NCI-H2107 treated with DMSO at 0.1 percent for 48 hours (cell line): ENCODE data around the gene FMNL2.
A peak's percentile ranks its signal among the peaks of the same experiment; 100 is the strongest.

Experiments used
- DNase-seq: peaks from one replicate; lab custom pipeline; 2025; ENCODE audit not compliant: unreplicated experiment; lab: John Stamatoyannopoulos, UW

The FMNL2 gene

GRCh38 chr2:152632736-152633135, 297.8 kb downstream of the FMNL2 start:
- DNase-seq: no peak

- DNase-seq: no peak
Measured at GRCh38 chr2:152635635-152636298, 300.8 kb downstream of the FMNL2 start.

GRCh38 chr2:152637251-152637650, 302.3 kb downstream of the FMNL2 start:
- no peak for DNase-seq

GRCh38 chr2:152638056-152638455, 303.1 kb downstream of the FMNL2 start:
- DNase-seq: no peak

GRCh38 chr2:152638590-152638989, 303.6 kb downstream of the FMNL2 start:
- no peak for DNase-seq

GRCh38 chr2:152644189-152644873, 309.4 kb downstream of the FMNL2 start:
- DNase-seq: no peak

- no peak for DNase-seq
Measured at GRCh38 chr2:152646264-152646663, 311.3 kb downstream of the FMNL2 start.

- no peak for DNase-seq
Measured at GRCh38 chr2:152646775-152647174, 311.8 kb downstream of the FMNL2 start.

GRCh38 chr2:152647552-152647951, 312.6 kb downstream of the FMNL2 start:
- DNase-seq: peak; percentile 42

- DNase-seq: no peak
Measured at GRCh38 chr2:152648336-152648735, 313.4 kb downstream of the FMNL2 start.

- DNase-seq: no peak
Measured at GRCh38 chr2:152649997-152650396, 315.0 kb downstream of the FMNL2 start.

- no peak for DNase-seq
Measured at GRCh38 chr2:152650768-152651371, 315.9 kb downstream of the FMNL2 start.

GRCh38 chr2:152651834-152652233, 316.9 kb downstream of the FMNL2 start:
- DNase-seq: no peak

- no peak for DNase-seq
Measured at GRCh38 chr2:152655880-152656279, 320.9 kb downstream of the FMNL2 start.

GRCh38 chr2:152657043-152657442, 322.1 kb downstream of the FMNL2 start:
- DNase-seq: no peak

GRCh38 chr2:152658221-152658620, 323.2 kb downstream of the FMNL2 start:
- DNase-seq: no peak

- DNase-seq: no peak
Measured at GRCh38 chr2:152661076-152661475, 326.1 kb downstream of the FMNL2 start.

GRCh38 chr2:152664725-152665124, 329.8 kb downstream of the FMNL2 start:
- DNase-seq: no peak

- DNase-seq: no peak
Measured at GRCh38 chr2:152674334-152674733, 339.4 kb downstream of the FMNL2 start.

- DNase-seq: no peak
Measured at GRCh38 chr2:152676461-152676860, 341.5 kb downstream of the FMNL2 start.

GRCh38 chr2:152678808-152679207, 343.8 kb downstream of the FMNL2 start:
- no peak for DNase-seq

- DNase-seq: no peak
Measured at GRCh38 chr2:152682663-152683062, 347.7 kb downstream of the FMNL2 start.
